Keratinocyte (primary cell): ENCODE data around the gene TOM1L1. TPM values are rescaled to one million over a fixed set of nuclear protein-coding genes. Genes with fewer than 3 reads are reported as not detected.

ENCODE experiments used
- DNase-seq: peaks from one replicate; pipeline ENCODE4 v3.0.0-alpha.2; 2011; ENCODE audit warnings: low read depth, missing footprints, low spot score
- FAIRE-seq: peaks from 2 replicates; lab custom pipeline; 2011; peaks lifted over from hg19 to GRCh38; lab: Jason Lieb, UNC
- H2AFZ ChIP-seq: 2 replicates; pipeline ENCODE4 v1.6.0; 2012; ENCODE audit warnings: low read length, control low read depth, inconsistent platforms; ENCODE audit not compliant: control insufficient read depth
- H3K27ac ChIP-seq: 2 replicates; pipeline ENCODE4 v1.5.1; 2011; ENCODE audit warnings: low read length; ENCODE audit not compliant: control insufficient read depth, insufficient read depth
- H3K27me3 ChIP-seq: 3 replicates; pipeline ENCODE4 v1.6.0; 2011; ENCODE audit warnings: low read length; ENCODE audit not compliant: control insufficient read depth, insufficient read depth; ENCODE audit errors: extremely low read depth
- H3K36me3 ChIP-seq, 2 experiments: 2 replicates in 1 of 2; 3 replicates in 1 of 2; pipeline ENCODE4 v1.5.1; 2011; ENCODE audit warnings: low read length in 2 of 2, mild to moderate bottlenecking in 1 of 2; ENCODE audit not compliant: control insufficient read depth in 2 of 2, insufficient read depth in 2 of 2; ENCODE audit errors: extremely low read depth in 1 of 2
- H3K4me1 ChIP-seq: 3 replicates; pipeline ENCODE4 v1.5.1; 2011; ENCODE audit warnings: low read length; ENCODE audit not compliant: control insufficient read depth, insufficient read depth; ENCODE audit errors: extremely low read depth
- H3K4me2 ChIP-seq: 3 replicates; pipeline ENCODE4 v1.6.0; 2011; ENCODE audit warnings: low read depth, low read length; ENCODE audit not compliant: control insufficient read depth, insufficient read depth; ENCODE audit errors: extremely low read depth
- H3K4me3 ChIP-seq, 3 experiments: fragments of 200-600 bp in 1 of 3; sonication (generic) in 1 of 3; 2 replicates in 2 of 3; 3 replicates in 1 of 3; pipeline ENCODE4 v1.5.1; 2011 to 2016; ENCODE audit warnings: low read length in 3 of 3, mild to moderate bottlenecking in 3 of 3, control low read depth in 2 of 3, inconsistent platforms in 1 of 3, low read depth in 1 of 3, mixed read lengths in 1 of 3, mixed run types in 1 of 3, moderate library complexity in 1 of 3; ENCODE audit not compliant: control insufficient read depth in 2 of 3, insufficient read depth in 2 of 3; ENCODE audit errors: extremely low read depth in 1 of 3
- H3K79me2 ChIP-seq: 2 replicates; pipeline ENCODE4 v1.6.0; 2012; ENCODE audit warnings: low read length; ENCODE audit not compliant: control insufficient read depth, insufficient read depth
- H3K9ac ChIP-seq: 3 replicates; pipeline ENCODE4 v1.6.0; 2011; ENCODE audit warnings: low read length; ENCODE audit not compliant: control insufficient read depth, insufficient read depth; ENCODE audit errors: extremely low read depth
- H3K9me1 ChIP-seq: 3 replicates; pipeline ENCODE4 v1.6.0; 2011; ENCODE audit warnings: low read length; ENCODE audit not compliant: control insufficient read depth, insufficient read depth; ENCODE audit errors: extremely low read depth
- H3K9me3 ChIP-seq: 2 replicates; pipeline ENCODE4 v1.5.1; 2012; ENCODE audit warnings: low read depth, low read length; ENCODE audit not compliant: control insufficient read depth
- H4K20me1 ChIP-seq: 3 replicates; pipeline ENCODE4 v1.6.0; 2011; ENCODE audit warnings: low read length; ENCODE audit not compliant: control insufficient read depth, insufficient read depth; ENCODE audit errors: extremely low read depth
- EZH2 ChIP-seq: IDR thresholded peaks from one replicate; pipeline ENCODE4 v1.6.1; 2012; ENCODE audit warnings: inconsistent platforms, mild to moderate bottlenecking, low read length, moderate library complexity
- dilution Hi-C: fragments of 300-500 bp; cut with MboI; formaldehyde crosslinking; loops from one replicate; pipeline ENCODE4 v1.7.0; 2020; ENCODE audit warnings: low sequenced_read_pairs; ENCODE audit not compliant: extremely low pct_ligation_motif_present
- polyA plus RNA-seq, 5 experiments: library from polyadenylated mRNA; depleted of rRNA in 3 of 5; stranded (reverse) in 3 of 5; stranded (forward) in 1 of 5; unstranded in 1 of 5; fragments of >200 nt; gene quantifications; 1 replicate in 1 of 5; 2 replicates in 3 of 5; 3 replicates in 1 of 5; pipeline versions ENCODE4 v1.2.1 to v1.2.3, GENCODE V29; 2011 to 2012; ENCODE audit warnings: missing spikeins in 2 of 5, low read depth in 1 of 5, low replicate concordance in 1 of 5
- TF ChIP-seq, protein P1 (sequence below), 3 experiments: IDR thresholded peaks in 1 of 3; conservative IDR thresholded peaks in 1 of 3; optimal IDR thresholded peaks in 1 of 3; 2 replicates in 2 of 3; 3 replicates in 1 of 3; pipeline versions ENCODE3 to v1.5.1; 2011; ENCODE audit warnings: low read length in 3 of 3, mild to moderate bottlenecking in 3 of 3, moderate library complexity in 2 of 3, control low read depth in 1 of 3, inconsistent platforms in 1 of 3; ENCODE audit not compliant: insufficient read depth in 2 of 3; ENCODE audit errors: extremely low read depth in 1 of 3

Gene TOM1L1
- polyA plus RNA-seq, 1 donor (not counting 4 experiments of a cell fraction or from before 2014, with no cell fraction given) = 90.1 TPM

DNA sequence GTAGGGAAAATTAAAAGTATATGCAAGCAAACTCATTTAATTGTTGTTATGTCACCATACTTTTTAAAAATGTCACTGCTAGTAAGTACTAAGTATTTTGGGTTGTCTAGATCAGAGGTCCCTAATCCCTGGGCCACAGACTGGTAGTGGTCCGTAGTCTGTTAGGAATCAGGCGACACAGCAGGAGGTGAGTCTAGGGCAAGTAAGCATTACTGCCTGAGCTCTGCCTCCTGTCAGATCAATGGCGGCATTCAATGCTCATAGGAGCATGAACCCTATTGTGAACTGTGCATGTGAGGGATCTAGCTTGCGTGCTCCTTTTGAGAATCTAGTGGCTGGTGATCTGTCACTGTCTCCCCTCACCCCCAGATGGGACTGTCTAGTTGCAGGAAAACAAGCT is 89.5 kb downstream of the TOM1L1 start:
- Histone ChIP-seq H3K9me3 (no peaks in the 10 kb centered on the region), H2AFZ (no peak overlapping the region), H4K20me1 (no peaks in the 10 kb centered on the region), H3K4me2 (no peak overlapping the region), H3K9ac (no peak overlapping the region), H3K9me1 (no peaks in the 10 kb centered on the region), H3K27me3 (no peaks in the 10 kb centered on the region), H3K79me2 (no peaks in the 10 kb centered on the region), H3K4me3 (no peak overlapping the region), H3K36me3 (peaks cover 0 to 1% of the 10 kb centered on the region in 2 experiments), H3K27ac (no peak overlapping the region), H3K4me1 (no peaks in the 10 kb centered on the region)
- DNase-seq = no peak
- dilution Hi-C loops = no loop called here
- TF ChIP-seq, protein P1, sequence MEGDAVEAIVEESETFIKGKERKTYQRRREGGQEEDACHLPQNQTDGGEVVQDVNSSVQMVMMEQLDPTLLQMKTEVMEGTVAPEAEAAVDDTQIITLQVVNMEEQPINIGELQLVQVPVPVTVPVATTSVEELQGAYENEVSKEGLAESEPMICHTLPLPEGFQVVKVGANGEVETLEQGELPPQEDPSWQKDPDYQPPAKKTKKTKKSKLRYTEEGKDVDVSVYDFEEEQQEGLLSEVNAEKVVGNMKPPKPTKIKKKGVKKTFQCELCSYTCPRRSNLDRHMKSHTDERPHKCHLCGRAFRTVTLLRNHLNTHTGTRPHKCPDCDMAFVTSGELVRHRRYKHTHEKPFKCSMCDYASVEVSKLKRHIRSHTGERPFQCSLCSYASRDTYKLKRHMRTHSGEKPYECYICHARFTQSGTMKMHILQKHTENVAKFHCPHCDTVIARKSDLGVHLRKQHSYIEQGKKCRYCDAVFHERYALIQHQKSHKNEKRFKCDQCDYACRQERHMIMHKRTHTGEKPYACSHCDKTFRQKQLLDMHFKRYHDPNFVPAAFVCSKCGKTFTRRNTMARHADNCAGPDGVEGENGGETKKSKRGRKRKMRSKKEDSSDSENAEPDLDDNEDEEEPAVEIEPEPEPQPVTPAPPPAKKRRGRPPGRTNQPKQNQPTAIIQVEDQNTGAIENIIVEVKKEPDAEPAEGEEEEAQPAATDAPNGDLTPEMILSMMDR (optimal IDR thresholded peaks at IDR 0.05 in 1 of 3, IDR thresholded peaks at IDR 0.05 in 1 of 3, conservative IDR thresholded peaks at IDR 0.05 in 1 of 3; ENCODE audit: extremely low read depth in 1 of 3, insufficient read depth in 2 of 3, low read length in 3 of 3) = no peak
- no peak for TF ChIP-seq EZH2
- no peak for FAIRE-seq

DNA sequence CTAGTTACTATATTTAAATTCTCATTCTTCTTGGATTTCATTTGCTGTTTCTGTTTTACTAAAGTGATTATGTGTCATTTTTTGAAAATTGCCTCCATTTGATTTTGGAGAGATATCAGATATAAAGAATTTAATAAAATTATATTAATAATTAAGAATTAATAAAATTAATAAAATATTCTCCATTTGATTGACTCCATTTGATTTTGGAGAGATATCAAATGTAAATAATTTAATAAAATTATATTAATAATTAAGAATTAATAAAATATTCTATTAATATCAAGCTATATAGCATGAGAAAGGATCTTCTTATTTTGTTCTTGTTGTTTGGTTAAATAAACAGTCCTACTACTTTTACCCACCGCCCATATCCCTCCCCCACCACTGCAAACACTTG is 90.9 kb downstream of the TOM1L1 start:
- Histone ChIP-seq H3K4me3 (no peak overlapping the region), H3K36me3 (peaks cover 0 to 1% of the 10 kb centered on the region in 2 experiments), H2AFZ (no peak overlapping the region), H3K79me2 (no peaks in the 10 kb centered on the region), H3K4me2 (no peak overlapping the region), H3K27me3 (no peaks in the 10 kb centered on the region), H4K20me1 (no peaks in the 10 kb centered on the region), H3K27ac (no peak overlapping the region), H3K9me1 (no peaks in the 10 kb centered on the region), H3K9me3 (no peaks in the 10 kb centered on the region), H3K9ac (no peak overlapping the region), H3K4me1 (no peaks in the 10 kb centered on the region)
- dilution Hi-C loops = no loop called here
- FAIRE-seq (no peak), DNase-seq (no peak)
- TF ChIP-seq, protein P1 (optimal IDR thresholded peaks at IDR 0.05 in 1 of 3, IDR thresholded peaks at IDR 0.05 in 1 of 3, conservative IDR thresholded peaks at IDR 0.05 in 1 of 3; ENCODE audit: extremely low read depth in 1 of 3, insufficient read depth in 2 of 3, low read length in 3 of 3) = no peak
- no peak for TF ChIP-seq EZH2
